Mononuclear cell (primary cell): Measurements from ENCODE around the gene ADCK1. TPM values are rescaled to one million over a fixed set of nuclear protein-coding genes. Genes with fewer than 3 reads are reported as not detected.
"Not testable (repeated sequence)": the region's sequence is repeated elsewhere in the genome, so short reads cannot be mapped to it uniquely, and the experiment has no call there.

ENCODE experiments used
- H3K27me3 ChIP-seq: 2 replicates; pipeline ENCODE4 v1.6.0; 2011; ENCODE audit warnings: low read length, control low read depth; ENCODE audit not compliant: insufficient read depth
- H3K4me1 ChIP-seq: 2 replicates; pipeline ENCODE4 v1.5.1; 2011; ENCODE audit warnings: mild to moderate bottlenecking, low read length, control low read depth; ENCODE audit not compliant: insufficient read depth
- H3K4me3 ChIP-seq: 2 replicates; pipeline ENCODE4 v1.5.1; 2011; ENCODE audit warnings: mild to moderate bottlenecking, low read length, moderate library complexity
- H3K9me3 ChIP-seq: 2 replicates; pipeline ENCODE4 v1.5.1; 2011; ENCODE audit warnings: low read depth, mild to moderate bottlenecking, control low read depth, low read length
- total RNA-seq: library from RNA; depleted of rRNA; stranded (reverse); fragments of >200 nt; gene quantifications from one replicate; pipeline ENCODE4 v1.2.3, GENCODE V29; 2012

Gene ADCK1
- 1.4 TPM for total RNA-seq

- H3K9me3 ChIP-seq = no peaks in the 10 kb centered on the region
- no peaks in the 10 kb centered on the region for H3K27me3 ChIP-seq
- peak within 1 kb of the TSS; percentile 82 for H3K4me3 ChIP-seq
- peaks cover 15% of the 10 kb centered on the region for H3K4me1 ChIP-seq
Observed at GRCh38 chr14:77799863-77800730, at the start of gene ADCK1. Gene ADCK1, plus strand, starts transcription at chr14:77800109. Its CDS starts 18,870 bp downstream, at chr14:77818979.

GRCh38 chr14:77752266-77752665, 47.6 kb upstream of the ADCK1 start:
- Histone ChIP-seq H3K4me3 (no peak overlapping the region), H3K27me3 (no peaks in the 10 kb centered on the region), H3K4me1 (no peaks in the 10 kb centered on the region), H3K9me3 (no peaks in the 10 kb centered on the region)

GRCh38 chr14:77752799-77753516, 47.0 kb upstream of the ADCK1 start:
- no peaks in the 10 kb centered on the region for H3K9me3 ChIP-seq
- no peak overlapping the region for H3K4me3 ChIP-seq

GRCh38 chr14:77760381-77761204, 39.3 kb upstream of the ADCK1 start, which contains the start of gene SNW1:
Gene SNW1, minus strand, starts transcription at chr14:77761156. Its CDS starts 29 bp downstream, at chr14:77761127.
- Histone ChIP-seq H3K4me1 (peaks cover 35% of the 10 kb centered on the region), H3K4me3 (peak within 1 kb of the TSS; percentile 90), H3K27me3 (no peaks in the 10 kb centered on the region), H3K9me3 (no peaks in the 10 kb centered on the region)

More at GRCh38 chr14:77752799-77753516, 47.0 kb upstream of the ADCK1 start:
- H3K4me1 ChIP-seq = peaks cover 6% of the 10 kb centered on the region
- no peaks in the 10 kb centered on the region for H3K27me3 ChIP-seq

- Histone ChIP-seq H3K4me3 (peak overlapping the region; percentile 90), H3K4me1 (peaks cover 35% of the 10 kb centered on the region), H3K27me3 (no peaks in the 10 kb centered on the region), H3K9me3 (no peaks in the 10 kb centered on the region)
Observed at GRCh38 chr14:77761205-77761931, 38.5 kb upstream of the ADCK1 start.

- H3K27me3 ChIP-seq = no peaks in the 10 kb centered on the region
- H3K4me1 ChIP-seq = peaks cover 26% of the 10 kb centered on the region
- no peak overlapping the region for H3K4me3 ChIP-seq
- H3K9me3 ChIP-seq = no peaks in the 10 kb centered on the region
Observed at GRCh38 chr14:77763316-77763715, 36.6 kb upstream of the ADCK1 start.

- Histone ChIP-seq H3K4me1 (peaks cover 20% of the 10 kb centered on the region), H3K27me3 (no peaks in the 10 kb centered on the region), H3K9me3 (no peaks in the 10 kb centered on the region), H3K4me3 (no peak overlapping the region)
Observed at GRCh38 chr14:77763978-77764377, 35.9 kb upstream of the ADCK1 start.

GRCh38 chr14:77768442-77769069, 31.4 kb upstream of the ADCK1 start:
- not testable (repeated sequence) for H3K4me1 ChIP-seq, H3K9me3 ChIP-seq, H3K4me3 ChIP-seq, H3K27me3 ChIP-seq

GRCh38 chr14:77773966-77774365, 25.9 kb upstream of the ADCK1 start:
- not testable (repeated sequence) for H3K27me3 ChIP-seq, H3K9me3 ChIP-seq, H3K4me1 ChIP-seq, H3K4me3 ChIP-seq

- Histone ChIP-seq H3K4me1 (no peaks in the 10 kb centered on the region), H3K9me3 (no peaks in the 10 kb centered on the region), H3K4me3 (no peak overlapping the region), H3K27me3 (no peaks in the 10 kb centered on the region)
Observed at GRCh38 chr14:77782202-77782601, 17.7 kb upstream of the ADCK1 start.

- no peaks in the 10 kb centered on the region for H3K9me3 ChIP-seq
- no peaks in the 10 kb centered on the region for H3K27me3 ChIP-seq
- no peaks in the 10 kb centered on the region for H3K4me1 ChIP-seq
- H3K4me3 ChIP-seq = no peak overlapping the region
Observed at GRCh38 chr14:77786148-77786547, 13.8 kb upstream of the ADCK1 start.

- Histone ChIP-seq H3K4me3 (no peak overlapping the region), H3K27me3 (no peaks in the 10 kb centered on the region), H3K4me1 (no peaks in the 10 kb centered on the region), H3K9me3 (no peaks in the 10 kb centered on the region)
Observed at GRCh38 chr14:77790566-77791224, 9.2 kb upstream of the ADCK1 start.

- Histone ChIP-seq H3K9me3 (no peaks in the 10 kb centered on the region), H3K4me1 (no peaks in the 10 kb centered on the region), H3K27me3 (no peaks in the 10 kb centered on the region), H3K4me3 (no peak overlapping the region)
Observed at GRCh38 chr14:77791225-77791600, 8.7 kb upstream of the ADCK1 start.

- H3K27me3 ChIP-seq, H3K4me3 ChIP-seq, H3K9me3 ChIP-seq, H3K4me1 ChIP-seq: not testable (repeated sequence)
Observed at GRCh38 chr14:77793255-77793654, 6.7 kb upstream of the ADCK1 start.
